HuH-7.5 (cell line): Measurements from ENCODE around the gene CHRNA4.
"Not testable (repeated sequence)": the region's sequence is repeated elsewhere in the genome, so short reads cannot be mapped to it uniquely, and the experiment has no call there.

Experiments
- DNase-seq: peaks from one replicate; pipeline ENCODE4 v3.0.0; 2011; ENCODE audit warnings: low spot score

CHRNA4 gene

DNA sequence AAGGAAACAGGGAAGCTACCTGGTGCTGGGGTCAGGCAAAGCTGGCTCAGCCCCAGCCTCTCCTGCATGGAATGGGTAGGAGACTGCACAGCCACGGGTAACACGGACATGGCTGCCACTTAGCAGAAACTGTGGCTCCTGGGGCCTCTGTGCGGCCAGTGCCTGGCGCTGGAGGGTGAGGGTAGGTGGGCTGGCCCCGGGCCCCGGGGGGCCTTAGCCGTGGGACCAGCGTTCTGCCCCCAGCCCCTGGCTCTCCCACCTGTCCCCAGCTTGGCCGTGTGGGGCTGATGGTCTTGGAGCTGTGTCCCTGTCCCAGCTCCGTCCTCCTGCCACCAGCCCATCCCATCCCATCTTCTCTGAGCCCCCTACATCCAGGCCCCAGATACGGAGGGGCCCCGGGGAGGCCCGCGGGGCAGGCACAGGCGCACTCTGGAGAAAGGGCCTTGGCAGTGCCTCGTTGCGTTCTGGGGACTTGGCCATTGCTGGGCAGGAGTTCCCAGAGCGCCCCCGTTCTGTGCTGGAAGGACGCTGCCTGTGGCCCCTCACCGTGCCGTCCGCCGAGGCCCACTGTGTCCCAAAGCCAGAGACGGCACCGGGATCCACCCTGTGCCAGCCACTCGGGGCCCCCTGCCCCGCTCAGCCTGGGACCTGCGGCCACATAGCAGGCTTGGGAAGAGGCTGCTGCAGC, 12.2 kb downstream of the CHRNA4 start:
- no peak for DNase-seq

DNA sequence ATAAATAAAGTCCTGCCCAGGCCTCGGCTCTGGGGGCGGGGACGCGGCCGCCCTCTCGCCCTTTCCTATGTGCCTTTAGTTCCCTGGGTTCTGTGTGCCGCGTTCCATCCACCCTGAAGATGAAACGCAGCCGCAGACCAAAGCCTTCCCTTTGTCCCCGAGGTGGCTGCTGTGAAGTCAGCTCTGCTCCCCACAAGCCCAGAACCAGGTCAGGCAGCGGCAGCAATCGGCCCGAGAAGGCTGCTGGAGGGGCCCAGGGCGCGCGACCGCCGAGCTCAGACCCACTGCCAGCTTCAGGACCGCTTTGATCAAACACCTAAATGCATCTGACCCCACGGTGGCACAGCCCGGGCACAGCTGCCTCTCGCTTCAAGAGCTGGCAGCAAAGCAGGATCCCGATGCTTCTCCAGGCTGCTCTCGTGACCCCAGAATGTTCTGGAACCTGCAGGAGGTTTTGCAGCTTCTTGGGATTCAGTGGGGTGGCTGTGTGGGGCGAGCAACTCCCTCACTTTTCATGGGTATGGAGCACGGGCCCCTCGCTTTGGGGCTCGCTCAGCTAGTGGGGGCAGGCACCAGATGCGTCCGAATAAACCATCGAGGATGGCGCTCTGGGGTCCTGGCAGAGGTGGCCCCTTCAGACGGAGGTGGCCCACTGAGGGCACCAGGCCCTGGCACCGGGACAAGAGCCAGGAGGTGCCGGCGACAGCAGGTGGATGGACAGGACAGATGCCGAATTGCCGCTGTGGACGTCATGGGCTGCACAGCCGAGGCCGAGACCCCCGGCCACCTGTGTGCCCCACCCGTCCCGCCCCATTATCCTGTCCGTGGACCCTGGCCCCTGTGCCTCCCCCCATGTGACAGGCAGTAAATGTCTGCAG, 13.0 kb downstream of the CHRNA4 start:
- no peak for DNase-seq

DNA sequence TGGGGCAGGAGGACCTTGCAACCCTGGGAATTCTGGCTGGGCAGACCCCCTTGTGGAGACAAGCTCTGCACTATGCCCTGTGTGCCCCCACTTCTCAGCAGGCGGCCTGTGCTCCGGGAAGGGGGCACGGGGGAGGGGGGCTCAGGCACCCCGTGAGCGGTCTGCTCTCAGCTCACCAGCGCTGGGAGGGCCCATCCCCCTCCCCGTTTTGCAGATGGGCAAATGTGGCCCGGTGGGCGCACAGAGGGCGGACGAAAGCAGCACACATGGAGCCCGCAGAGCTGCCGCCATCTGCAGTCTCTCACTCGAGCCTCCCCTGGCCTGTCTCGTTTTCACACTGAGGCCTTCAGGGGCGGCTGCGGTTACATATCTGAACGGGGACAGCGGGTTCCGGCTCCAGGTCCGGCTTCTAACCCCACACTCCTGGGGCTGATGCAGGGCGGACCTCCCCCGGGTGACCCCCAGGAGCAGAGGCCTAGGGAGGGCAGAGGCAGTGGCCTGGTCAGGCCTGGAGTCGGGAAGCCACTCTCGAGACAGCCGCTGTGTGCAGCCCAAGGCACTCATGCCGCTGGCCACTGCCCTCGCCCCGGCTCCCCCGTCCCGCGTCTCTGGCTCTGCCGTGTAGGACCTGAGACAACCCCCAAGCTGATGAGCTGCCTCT, 13.9 kb downstream of the CHRNA4 start:
- DNase-seq: no peak

DNA sequence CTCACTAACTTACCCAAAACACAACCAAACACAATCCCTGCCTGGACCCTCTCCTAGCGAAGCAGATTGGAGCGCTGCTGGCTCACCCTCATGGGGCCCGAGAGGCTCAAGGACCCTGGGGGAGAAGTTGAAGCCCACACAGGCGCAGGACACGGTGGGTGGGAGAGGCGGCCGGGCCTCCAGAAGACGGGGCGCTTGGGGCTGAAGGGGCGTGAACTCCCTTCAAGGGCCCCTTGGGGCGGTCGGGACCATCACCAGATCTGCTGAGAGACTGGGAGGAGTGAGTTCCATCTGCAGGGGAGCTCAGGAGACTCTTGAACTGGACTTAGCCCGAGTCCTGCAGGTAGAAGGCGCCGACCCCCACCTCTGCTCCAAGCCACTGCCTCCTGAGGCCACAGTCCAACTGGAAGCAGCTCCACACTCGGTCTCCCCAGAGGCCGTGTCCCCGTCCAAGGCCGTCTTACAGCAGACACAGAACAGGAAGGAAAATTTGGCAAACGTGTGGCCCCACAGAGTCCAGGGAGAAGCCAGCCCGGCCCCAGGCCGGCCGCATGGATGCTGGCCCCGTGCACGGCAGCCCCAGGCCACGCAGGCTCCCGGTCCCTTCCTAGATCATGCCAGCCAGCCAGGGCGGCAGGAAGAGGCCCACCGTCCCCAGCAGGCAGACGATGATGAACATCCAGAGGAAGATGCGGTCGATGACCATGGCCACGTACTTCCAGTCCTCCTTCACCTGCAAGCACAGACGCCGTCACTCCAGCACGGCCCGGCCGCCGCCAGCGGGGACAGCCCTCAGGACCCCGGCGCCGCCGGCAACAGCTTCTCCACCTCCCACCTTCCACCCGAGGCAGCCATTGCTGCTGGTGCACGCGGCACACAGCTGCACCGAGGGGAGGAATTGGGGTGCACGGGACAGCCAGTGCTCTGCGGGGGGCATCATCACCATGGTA, 14.7 kb downstream of the CHRNA4 start:
- DNase-seq: no peak

DNA sequence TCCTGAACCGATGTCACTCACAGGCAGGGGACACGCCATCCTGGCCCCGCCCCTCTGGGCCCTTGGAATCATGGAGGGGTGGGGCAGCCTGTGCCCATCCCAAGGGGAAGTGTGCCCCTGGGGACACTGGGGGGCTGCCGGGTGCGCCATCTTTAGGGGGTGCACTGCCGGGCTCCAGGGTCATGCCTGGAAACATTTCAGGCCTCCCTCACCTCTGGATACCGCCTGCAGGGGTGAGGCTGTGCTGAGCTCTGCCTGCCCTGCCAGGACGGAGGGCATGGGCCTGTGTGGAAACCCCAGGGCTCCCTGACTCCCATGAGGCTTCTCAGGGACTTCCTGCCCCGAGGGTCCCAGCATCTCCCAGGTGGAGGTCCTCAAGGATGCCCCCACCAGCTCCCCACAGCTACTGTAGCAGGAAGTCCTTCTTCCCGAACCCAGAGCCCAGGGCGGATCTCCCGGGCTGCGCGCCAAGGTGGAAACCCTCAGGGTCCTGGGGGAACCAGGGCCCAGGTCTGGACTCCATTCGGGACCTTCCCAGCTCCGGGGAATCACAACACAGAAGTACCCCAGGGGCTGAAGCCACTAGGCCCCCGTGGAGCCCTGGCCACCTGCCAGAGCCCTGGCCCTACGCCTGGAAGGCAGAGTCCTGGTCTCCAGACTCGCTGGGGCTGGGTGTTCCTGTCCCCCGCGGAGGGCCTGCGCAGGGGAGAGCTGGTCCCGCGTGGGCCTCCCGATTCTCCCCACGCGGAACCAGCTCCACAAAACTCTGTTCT, 15.6 kb downstream of the CHRNA4 start:
- DNase-seq: no peak

DNA sequence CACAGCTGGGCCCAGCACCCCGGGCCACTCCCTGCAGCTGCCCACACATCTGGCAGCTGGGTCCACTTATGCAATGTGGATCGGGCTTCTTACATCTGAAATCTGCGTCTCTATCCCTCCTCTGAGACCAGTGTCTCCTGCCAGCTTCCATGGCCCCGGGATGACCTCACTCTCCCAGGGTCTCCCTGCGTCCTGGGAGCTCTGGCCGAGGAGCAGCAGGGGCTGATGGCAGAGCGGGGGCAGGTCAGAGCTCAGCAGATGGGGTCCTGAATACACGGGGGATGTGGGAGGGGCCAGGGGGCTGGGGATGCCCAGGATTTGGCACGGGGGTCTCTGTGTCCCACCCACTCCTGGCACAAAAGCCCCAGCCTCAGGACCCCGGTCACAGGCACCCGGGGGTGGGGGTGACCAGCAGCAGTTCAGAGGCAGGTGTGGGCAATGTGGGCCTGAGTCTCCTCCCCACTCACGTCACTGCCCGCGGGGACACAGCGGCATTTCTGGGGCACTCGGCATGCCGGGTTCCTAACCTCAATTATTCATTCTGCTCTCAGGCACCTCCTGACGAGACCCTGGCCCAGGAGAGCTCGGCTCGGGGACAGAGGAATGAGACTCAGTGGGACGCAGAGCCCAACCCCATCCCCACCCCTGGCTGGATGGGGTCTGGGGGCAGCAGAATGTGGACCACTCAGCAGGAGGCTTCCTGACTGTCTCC, 16.4 kb downstream of the CHRNA4 start:
- no peak for DNase-seq

DNA sequence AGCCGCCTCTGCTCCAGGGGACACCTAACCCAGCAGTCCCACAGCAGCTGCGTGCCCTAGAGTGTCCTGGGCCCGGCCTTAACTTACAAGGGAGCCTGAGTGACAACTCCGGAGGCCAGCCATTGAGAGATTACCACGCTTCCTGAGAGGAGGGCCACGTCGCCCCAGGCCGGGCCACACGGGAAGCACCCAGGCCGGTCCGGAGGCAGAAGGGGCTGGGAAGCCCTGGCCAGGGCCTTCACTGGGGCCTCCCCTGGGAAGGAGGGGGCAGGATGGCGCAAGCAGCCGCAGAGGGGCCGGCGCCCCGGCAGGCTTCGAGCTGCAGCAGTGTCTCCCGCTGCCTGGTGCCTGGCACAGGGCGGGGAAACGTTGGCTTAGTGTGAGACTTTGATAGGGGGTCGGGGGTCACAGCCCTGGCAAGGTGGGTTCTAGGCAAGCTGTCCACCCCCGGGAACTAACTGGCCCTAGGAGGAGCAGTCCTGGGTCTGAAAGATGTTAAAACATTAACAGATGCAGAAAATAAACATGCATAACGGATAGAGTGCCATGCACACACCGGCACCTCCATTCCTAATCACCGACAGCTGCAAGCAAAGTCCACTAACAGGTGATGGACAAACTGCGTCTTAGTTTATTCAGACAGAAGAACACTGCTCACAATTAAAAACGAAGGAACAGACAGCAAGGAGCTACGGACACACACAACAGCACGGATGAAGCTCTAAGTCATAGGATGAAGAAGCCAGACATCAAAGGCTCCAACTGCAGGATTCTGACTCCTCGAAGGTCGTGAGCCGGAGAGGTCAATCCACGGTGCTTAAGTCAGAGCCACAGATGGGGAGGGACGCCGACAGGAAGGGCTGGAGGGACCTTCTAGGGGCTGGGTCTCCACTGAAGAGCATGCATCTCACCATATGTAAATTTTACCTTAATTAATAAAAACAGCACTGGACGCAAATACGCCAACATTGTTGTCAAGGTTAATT, 17.4 kb downstream of the CHRNA4 start:
- no peak for DNase-seq

DNA sequence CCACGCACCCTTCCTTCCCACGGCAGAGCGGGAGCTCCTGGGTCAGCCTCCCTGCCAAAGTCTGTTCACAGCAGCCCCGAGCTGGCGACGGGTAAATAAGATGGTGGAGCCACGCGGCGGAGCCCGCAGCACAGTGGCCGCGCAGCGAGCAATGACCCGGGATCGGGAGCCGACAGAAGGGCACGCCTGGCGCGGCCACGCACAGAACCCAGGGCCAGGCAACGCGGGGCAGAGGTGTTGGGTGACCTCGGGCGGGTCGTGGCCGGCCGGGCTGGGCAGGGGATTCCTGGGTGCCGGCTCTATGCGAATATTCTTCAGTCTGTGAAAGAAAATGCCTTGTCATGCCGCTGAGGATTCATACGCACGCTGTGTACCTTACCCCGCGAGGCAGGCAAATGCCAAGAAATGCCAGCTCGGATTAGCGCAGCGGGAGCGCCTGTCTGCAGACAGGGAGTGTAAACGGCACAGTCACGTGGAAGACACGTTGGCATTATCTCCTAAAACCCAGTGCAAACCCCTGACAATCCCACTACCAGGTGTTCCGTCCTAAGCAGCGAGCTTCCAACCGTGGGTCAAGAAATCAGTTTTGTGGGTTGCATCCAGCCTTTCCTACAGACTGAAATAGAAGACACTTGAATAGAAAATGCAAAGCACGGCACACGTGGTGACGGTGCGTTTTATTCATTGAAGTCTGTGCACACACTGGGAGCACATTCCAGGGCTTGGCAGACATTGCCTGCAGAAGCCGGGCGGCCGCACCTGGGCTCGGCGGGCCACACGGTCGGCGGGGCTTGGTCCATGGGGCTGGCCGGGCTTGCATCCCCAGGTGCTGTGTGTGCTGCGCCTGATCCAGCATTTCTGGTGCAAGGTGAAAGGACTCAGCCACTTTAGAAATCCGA, 18.3 kb downstream of the CHRNA4 start:
- no peak for DNase-seq

DNA sequence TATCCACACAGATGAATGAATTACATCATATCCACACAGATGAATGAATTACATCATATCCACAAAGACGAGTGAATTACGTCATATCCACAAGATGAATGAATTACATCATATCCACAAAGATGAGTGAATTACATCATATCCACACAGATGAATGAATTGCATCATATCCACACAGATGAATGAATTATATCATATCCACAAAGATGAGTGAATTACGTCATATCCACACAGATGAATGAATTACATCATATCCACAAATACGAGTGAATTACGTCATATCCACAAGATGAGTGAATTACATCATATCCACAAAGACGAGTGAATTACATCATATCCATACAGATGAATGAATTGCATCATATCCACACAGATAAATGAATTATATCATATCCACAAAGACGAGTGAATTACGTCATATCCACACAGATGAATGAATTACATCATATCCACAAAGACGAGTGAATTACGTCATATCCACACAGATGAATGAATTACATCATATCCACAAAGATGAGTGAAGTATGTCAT, 20.9 kb downstream of the CHRNA4 start:
- not testable (repeated sequence) for DNase-seq

DNA sequence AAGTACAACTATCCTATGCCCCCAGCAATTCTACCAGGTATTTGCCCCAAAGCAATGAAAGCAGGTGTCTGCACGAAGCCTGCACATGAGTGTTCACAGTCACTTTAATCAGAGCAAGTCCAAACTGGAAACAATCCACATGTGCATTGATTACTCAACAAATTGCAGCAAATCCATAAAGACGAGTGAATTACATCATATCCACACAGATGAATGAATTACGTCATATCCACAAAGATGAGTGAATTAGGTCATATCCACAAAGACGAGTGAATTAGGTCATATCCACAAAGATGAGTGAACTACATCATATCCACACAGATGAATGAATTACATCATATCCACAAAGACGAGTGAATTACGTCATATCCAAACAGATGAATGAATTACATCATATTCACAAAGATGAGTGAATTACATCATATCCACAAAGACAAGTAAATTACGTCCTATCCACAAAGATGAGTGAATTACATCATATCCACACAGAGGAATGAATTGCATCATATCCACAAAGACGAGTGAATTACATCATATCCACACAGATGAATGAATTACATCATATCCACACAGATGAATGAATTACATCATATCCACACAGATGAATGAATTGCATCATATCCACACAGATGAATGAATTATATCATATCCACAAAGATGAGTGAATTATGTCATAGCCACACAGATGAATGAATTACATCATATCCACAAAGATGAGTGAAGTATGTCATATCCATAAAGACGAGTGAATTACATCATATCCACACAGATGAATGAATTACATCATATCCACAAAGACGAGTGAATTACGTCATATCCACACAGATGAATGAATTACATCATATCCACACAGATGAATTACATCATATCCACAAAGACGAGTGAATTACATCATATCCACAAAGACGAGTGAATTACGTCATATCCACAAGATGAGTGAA, 21.7 kb downstream of the CHRNA4 start:
- DNase-seq: not testable (repeated sequence)

DNA sequence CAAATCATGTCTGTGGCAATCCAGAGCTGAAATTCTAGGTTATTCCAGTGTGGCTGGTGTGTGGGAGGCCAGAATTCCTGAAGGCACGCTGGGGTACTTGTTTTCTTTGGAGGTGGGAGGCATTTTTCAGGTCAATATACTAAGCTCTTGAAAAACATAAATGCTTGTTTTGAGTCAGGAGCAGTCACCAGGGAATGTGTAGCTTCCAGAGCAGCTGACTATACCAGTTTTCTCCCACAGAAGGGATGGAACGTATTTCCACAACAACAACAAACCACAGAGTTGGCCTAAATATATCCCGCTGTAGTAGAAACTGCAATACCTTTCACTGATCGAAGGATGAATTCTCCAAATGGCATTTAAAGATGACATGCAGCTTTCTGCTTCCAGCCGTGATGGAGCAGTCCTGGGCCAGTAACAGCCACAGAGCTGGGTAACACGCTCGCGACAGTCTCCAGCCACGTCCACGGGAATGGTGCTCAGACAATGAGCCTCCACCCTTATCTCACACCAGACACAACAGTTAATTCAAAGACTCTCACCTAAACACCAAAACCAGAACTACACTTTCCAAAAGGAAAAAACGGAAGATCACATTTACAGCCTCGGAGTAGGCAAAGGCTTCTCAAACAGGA, 23.2 kb downstream of the CHRNA4 start:
- DNase-seq: no peak

DNA sequence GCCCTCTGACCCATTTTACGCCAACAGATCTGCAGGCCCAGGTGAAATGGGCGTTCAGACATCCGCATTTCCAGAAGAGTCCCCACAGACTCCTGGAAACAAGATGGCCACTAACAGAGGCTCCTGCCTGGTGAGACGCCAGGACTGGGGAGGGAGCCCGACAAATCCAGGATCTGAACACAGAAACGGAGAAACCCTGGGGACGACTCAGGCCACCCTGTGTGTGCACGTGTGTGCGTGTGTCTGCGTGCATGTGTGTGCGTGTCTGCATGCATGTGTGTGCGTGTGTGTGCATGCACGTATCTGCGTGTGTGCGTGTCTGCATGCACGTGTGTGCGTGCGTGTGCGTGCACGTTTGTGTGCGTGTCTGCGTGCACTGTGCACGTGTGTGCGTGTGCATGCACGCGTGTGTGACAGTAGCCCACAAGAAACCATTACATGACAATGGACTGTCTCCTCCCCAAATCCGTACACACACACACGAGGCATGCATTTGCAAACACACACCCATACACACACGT, 24.9 kb downstream of the CHRNA4 start:
- no peak for DNase-seq

DNA sequence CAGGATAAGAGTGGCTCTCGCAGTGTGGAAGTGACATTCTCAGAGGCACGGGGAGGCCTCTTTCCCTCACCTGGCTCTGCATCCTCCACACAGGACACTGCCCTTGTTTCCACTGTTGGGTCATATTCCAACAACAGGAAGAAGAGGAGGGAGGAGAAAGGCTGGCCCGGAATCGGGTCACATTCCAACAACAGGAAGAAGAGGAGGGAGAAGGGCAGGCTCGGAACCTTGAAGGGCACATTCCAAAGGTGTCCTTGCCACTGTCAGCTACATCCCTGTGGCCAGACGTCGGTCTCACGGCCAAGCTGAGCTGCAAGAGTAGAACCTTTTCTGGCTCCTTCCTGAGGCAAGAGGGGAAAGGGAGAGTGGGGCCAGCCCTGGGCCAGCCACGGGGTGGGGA, 25.4 kb downstream of the CHRNA4 start:
- no peak for DNase-seq

DNA sequence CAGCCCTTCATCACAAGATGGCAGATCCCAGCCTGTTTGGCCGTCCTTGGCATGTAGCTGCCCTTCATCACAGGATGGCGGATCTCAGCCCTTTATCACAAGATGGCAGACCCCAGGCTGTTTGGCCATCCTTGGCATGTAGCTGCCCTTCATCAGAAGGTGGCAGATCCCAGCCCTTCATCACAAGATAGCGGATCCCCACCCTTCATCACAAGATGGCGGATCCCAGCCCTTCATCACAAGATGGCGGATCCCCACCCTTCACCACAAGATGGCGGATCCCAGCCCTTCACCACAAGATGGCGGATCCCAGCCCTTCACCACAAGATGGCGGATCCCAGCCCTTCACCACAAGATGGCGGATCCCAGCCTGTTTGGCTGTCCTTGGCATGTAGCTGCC, 26.1 kb downstream of the CHRNA4 start:
- DNase-seq: not testable (repeated sequence)

DNA sequence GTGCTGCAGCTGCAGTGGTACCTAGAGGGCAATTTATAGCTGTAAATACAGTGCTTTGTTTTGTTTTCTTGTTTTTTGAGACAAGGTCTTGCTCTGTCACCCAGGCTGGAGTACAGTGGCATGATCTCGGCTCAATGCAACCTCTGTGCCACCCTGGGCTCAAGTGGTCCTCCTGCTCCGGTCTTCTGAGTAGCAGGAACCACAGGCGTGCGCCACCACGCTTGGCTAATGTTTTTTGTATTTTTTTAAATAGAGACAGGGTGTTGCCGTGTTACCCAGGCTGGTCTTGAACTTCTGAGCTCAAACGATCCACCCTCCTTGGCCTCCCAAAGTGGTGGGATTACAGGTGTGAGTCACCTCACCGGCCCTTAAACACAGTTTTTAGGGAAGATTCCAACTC, 26.8 kb downstream of the CHRNA4 start:
- no peak for DNase-seq
